Activated CD4-positive, CD25-positive, alpha-beta regulatory T cell treated with anti-CD3 and anti-CD28 coated beads, Interleukin-2, amount 50 U/mL, for 16 hours (primary cell): ENCODE results near the gene NEK11.
"Not testable (repeated sequence)": the region's sequence is repeated elsewhere in the genome, so short reads cannot be mapped to it uniquely, and the experiment has no call there.

Source experiments
- DNase-seq: peaks from one replicate; pipeline ENCODE4 v3.0.0-alpha.2; 2020; ENCODE audit warnings: low read depth, low spot score

NEK11 gene

DNA sequence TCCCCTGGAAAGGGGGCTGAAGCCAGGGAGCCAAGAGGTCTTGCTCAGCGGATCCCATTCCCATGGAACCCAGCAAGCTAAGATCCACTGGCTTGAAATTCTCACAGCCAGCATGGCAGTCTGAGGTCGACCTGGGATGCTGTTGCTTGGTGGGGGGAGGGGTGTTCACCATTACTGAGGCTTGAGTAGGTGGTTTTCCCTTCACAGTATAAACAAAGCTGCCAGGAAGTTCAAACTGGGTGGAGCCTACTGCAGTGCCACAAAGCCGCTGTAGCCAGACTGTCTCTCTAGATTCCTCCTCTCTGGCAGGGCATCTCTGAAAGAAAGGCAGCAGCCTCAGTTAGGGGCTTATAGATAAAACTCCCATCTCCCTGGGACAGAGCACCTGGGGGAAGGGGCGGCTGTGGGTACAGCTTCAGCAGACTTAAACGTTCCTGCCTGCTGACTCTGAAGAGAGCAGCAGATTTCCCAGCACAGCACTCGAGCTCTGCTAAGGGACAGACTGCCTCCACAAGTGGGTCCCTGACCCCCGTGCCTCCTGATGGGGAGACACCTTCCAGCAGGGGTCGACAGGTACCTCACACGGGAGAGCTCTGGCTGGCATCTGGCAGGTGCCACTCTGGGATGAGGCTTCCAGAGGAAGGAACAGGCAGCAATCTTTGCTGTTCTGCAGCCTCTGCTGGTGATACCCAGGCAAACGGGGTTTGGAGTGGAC lies 15.8 kb downstream of the NEK11 start:
- not testable (repeated sequence) for DNase-seq

DNA sequence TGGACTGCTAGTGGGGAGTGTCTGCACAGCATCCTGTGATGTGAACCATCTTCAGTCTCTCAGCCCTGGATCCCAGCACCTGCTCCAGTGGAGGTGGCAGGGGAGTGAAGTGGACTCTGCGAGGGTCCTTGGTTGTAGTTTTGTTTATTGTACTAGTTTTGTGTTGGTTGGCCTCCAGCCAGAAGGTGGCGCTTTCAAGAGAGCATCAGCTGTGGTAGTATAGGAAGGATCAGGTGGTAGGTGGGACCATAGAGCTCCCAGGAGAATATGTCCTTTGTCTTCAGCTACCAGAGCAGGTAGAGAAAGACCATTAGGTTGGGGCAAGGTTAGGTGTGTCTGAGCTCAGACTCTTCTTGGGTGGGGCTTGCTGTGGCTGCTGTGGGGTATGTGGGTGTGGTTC lies 20.9 kb downstream of the NEK11 start:
- no peak for DNase-seq

DNA sequence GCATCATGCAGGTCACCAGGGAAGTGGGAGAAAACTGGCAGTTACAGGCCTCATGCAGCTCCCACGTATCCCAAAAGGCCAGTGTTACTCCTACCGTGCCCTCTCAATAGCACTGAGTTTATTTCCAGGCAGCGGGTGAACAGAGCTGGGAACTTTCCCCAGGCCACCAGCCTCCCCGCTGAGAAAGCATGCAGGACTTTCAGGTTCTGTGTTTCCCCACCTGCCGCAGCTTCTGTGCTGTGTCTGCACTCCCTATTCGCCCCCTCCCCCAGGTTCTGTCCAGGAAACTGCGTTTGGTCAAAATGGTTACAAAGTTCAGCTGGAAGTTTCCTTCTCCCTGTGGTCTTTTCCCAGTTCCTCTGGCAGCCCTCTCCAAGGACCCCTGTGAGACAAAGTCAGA lies 21.4 kb downstream of the NEK11 start:
- no peak for DNase-seq

DNA sequence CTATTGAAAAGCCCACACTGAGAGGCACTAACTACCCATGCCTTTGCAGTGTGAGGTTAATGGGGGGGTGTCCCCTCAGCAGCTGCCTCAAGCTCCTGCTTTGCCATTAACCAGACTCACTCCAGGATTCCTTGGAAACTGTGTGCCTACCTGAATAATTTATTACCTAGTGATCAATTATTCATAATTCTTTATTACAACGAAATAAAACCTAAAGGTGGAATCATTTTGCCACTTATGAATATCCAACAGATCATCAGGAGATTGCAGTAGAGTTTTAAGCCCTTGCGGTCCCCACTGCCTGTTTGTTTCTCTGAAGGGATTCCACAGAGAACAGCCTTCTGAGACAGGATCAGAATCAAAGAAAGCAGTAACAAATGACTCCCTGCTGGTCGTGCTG lies 23.3 kb downstream of the NEK11 start:
- no peak for DNase-seq

DNA sequence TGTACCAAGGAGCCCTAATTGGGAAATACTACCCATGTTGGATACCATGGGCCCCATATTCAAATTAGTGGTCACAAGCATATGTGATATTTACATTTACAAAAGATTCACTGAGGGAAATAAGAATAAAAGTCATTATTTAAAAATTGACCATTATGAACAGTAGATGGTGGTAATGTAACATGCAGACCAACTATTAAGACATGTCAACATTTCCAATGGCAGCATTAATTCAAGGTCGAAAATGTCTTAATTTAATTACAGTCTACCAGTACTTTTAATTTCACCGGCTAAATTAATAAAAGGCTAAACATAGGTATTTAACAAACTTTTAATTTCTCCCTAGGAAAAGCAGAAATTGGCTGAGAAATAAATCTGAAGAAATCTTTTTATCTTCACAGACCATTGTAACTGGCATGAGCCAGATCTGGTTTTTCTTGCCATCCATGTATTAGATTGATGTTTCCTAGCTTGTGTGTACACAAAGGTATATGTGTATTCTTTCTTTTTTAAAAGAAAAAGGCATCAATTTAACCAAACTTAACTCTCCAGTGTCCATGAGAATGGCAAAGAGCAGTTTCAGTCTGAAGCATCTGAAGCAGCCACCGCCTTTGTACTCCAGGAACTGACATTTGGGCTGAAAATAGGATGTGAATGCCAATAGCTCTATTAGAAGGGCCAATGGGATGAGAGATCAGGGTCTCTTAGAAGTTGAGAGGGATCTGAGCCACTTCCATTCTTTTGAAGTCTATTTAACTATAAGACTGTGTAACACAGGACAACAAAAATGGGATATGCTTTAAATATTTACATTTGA lies 26.6 kb downstream of the NEK11 start:
- DNase-seq = no peak

DNA sequence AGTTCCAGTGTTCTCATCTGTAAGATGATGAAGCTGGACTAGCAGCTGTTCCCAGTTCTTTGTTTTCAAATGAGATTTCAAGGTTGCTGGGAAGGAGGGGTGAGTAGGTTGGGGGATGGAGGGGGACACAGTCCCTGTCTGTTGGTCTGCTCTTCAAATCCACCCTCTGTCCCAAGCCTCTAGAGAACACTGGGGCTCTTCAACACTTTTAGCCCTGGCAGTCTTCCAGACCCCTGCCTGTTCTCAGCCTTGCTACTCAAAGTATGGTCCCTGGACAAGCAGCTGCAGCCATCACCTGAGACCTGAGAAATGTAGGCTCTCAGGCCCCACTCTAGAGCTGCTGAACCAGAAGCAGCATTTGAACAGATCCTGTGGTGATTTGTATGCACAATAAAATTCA lies 41.3 kb downstream of the NEK11 start:
- no peak for DNase-seq

DNA sequence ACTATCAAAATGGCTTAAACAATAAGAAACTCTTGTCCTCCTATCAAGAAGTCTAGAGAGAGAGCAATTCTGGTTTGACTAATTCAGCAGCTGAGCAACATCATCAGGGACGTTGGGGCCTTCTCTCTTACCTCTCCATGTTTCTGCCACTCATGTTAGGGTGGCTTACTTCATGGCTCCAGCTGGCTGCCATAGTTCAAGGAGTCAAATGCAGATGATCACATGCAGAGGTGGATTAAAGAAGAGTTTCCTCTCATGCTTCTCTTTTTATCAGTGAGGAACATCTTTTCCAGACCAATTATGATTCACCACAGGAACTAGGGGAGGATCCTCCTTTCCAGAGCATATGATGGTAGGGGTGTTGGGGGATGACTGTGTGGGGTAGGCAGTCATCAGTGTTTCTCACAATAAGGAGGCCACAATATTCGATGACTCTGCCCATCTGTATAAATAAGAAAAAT lies 45.5 kb downstream of the NEK11 start:
- DNase-seq = no peak

DNA sequence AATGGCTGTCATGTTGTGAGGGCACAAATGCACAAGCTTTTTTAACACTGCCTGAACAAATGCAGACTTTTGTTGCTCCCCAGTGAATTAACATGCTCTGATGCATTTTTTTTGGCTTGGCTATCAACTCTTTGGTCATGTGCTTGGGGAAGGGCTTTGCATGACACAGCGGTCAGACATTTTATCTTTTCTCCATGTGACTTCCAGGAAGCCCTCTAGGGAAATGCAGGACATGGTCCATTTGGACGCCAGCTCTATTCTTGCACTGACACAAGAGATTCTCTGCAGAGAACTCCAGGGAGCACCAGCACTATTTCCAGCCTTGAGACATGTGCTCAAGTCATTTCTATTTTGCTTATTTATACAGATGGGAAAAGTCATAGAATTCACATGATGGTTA lies 46.2 kb downstream of the NEK11 start:
- no peak for DNase-seq

DNA sequence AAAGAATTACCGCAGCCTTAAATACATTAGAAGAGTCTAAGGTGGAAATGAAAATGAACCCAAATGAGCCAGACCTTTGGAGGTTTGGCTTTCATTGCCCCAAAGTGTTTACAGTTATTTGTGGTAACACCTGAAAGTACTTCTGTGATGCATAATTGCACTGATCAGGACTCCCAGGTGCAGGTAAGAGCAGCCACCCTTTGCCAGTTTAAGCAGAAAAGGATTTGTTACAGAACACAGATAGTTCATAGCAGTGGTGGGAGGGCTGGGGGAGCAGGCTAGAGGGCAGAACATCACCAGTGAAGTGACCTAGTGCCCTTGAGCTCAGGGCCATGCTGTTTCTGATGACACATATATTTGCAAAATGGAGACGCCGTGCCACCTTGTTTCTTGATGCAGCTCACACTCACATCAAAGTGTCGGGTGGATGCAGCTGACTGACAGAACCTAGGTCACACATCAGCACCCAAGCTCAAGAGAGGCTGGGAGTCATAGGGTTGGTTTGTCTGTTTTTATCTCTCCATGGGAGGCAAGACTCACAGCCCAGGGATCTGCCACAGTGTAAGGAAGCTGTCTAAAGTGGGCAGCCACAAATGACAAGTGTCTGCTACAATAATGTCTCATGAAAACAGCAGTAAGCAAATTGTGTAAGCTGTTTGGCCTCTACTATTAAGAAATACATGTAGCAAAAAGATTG lies 49.1 kb downstream of the NEK11 start:
- DNase-seq = no peak

DNA sequence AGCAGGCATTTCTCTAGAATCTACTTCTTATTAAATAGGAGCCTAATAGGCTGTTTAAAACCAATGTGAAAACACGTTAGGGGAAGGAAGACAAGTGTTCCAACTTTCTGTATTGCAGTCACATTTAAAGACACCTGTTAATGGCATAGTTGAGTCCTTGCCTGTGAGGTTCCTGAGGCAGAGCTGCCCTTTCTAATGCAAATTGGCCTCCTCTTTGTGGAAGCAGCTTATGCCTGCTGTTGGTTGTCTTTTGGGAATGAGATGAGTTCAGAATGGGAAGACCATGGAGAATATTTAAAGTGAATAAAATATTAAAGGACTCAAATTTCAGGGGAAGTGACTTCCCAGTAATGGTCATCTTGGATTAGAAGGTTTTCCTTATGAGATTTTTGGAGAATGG lies 51.2 kb downstream of the NEK11 start:
- no peak for DNase-seq

DNA sequence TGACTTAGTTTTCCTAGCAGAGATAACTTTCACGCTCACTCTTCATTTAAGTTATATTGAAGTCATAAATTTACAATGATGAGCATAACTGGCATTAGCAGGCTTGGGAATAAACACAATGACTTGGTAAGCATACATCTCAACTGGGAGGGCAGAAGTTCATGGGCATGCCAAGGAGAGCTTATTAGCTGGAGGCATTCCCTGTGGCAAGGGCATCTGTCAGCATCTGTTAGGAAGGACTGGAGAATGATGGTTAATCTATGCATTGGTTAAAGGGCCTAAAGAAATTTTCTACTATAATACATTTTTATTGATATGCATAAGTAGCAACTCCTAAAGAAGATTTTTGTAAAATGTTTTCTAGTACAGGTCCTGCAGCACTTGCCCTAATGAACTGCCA lies 52.4 kb downstream of the NEK11 start:
- DNase-seq = no peak

DNA sequence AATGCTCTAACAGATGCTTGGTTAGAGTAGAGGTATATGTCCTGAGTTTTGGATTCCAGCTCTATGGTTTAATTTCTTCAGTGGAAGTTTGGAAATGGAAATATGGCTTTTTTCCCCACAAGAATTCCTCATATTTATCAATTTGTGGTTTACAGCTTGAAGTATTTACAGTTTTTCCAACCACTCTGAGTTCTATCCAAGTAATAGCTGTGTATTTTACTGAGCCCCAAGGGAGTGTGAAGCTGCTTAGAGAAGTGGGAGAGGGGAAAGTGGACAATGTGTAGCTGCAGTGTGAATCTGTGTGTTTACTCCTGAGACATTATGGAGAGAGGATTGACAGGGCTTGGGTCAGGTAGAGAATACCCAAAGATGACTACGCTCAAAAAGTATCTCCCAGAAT lies 54.5 kb downstream of the NEK11 start:
- DNase-seq = no peak

DNA sequence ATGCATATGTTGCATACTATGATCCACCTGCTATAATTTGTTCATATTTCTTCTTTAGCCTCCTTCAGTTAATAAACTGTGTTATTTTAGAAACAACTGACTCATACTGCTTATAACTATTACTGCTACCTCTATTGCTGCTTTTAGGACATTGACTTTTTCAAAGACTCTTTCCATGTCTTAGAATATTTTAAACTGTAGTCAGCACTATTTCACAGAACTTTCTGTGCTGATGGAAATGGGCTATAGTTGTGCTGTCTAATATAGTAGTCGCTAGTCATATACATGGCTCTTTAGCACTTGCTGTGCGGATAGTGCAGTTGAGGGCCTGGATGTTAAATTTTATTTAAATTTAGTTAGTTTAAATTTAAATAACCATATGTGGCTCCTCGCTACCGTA lies 55.6 kb downstream of the NEK11 start:
- no peak for DNase-seq

DNA sequence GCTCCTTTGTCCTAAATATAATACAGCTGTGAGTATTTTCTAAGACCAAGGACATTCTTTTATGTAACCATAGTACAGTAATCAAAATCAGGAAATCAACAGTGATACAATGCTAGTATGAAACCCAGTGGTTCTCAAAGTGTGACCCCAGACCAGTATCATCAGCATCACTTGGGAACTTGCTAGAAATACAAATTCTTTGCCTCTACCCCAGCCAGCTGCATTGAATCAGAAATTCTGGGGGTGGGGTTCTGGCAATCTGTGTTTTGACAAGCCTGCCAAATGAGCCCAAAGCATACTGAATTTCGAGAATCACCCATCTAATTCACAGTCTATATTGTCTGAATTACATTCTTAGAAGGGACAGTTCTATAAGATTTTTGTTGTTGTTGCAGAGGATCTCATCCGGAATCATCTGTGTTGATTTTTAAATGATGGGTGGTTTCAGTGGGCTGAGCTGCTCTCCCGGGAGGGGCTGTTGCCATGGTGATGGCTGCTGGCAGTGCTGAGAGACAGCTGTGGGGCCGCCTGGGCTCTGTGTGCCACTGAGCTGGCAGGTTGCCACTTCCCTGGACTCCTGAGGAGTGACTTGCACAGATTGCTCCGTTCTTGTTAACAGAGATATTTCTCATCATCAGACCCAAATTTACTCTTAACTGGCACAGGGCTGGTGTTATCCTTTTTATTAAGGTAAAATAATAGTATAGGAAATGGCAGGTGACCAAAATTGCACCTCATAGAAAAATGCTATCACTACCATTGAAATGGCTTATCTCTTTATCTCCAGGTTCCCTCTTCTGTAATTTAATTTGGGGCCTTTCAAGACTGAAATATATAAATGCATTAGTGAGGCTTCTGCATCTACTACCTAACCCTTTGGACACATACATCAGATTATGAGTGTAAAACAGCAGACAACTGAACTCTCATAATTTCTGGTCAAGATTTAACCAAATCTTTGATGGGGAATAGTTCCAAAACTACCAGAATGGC lies 56.5 kb downstream of the NEK11 start:
- no peak for DNase-seq

DNA sequence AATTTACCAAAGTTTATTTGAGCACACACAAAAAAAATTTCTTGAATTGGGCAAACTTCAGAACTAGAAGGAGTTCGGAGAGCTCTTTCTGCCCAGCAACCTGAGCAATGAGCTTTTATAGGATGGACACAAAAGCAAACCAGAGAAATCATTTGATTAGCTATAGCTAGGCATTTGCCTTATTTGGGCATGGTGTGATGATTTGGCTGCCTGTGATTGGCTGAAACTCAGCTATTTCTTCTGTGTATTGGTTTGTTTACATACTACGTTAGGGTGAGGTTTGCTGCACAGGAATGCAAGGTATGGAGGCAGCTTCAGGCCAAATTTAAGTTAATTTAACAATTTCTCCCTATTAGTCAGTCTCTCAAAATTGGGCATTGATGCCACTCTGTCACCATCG lies 65.1 kb downstream of the NEK11 start:
- no peak for DNase-seq

DNA sequence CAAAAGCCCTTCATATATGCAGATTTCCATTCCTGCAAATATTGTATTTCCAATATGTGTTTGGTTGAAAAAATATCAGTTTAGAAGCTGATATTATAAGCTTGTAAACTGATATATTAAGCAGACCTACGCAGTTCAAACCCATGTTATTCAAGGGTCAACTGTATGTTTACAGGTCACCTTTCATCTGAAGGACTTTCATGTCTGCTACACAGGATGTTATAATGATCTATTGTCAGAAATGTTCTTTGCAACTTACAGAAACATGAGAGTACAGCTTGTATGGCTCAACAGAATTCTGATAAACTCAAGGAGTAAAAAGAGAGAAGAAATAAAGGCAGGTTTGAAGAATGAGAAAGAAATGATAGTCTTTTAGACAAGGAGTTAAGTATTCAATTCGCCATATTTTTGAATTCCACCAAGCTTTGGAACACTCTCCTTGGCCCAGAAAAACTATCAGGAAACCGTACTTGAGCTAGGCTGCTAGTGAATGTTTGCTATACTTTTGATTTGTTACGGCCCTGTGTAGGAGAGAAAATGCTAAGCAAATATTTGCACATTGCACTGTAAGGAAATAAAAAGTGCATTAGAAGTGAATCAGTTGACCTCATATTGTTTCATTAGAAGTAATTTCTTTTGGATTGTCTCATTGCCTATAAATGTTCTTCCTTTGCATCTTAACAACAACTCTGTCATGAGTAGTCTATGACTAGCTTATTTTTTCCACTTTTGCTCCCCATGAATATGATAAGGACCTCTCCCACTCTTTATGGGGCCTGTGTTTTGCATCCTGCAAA lies 81.2 kb downstream of the NEK11 start:
- DNase-seq = no peak

DNA sequence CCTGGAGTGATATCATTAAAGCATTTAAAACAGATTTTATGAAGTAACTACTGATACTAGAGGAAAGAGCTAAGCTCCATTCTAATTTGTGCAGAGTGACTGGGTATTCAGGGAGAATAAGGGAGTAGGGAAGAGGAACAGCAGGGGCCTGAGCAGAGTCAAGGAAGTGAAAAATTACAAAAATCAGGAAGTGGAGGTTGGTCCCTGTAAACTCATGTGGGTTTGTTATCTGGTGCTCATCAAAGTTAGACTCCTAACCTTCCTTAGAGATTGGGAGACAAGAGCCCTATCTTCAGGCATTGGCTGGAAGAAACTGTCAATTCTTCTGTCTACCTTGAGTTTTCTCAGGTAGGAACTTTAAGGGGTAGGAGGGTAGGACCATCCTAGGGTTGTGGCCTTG lies 82.5 kb downstream of the NEK11 start:
- no peak for DNase-seq

DNA sequence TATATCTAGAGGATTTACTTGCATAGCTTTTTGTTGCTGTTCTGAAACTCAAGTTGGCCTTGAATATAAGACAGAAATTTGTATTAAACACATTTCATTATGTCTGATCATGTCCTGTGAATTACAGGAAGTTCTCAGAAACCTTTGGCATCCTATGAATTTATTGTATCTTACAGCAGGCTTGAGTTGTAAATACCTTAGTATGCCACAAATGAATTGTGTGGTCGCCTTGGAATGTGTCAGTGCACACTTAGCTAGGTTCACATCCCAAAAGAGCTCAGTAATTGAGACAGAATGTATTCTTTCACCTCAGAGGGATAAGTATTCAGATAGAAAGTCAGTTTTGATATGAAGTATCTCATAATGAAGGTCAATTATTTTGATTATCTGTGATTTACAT lies 83.4 kb downstream of the NEK11 start:
- no peak for DNase-seq

DNA sequence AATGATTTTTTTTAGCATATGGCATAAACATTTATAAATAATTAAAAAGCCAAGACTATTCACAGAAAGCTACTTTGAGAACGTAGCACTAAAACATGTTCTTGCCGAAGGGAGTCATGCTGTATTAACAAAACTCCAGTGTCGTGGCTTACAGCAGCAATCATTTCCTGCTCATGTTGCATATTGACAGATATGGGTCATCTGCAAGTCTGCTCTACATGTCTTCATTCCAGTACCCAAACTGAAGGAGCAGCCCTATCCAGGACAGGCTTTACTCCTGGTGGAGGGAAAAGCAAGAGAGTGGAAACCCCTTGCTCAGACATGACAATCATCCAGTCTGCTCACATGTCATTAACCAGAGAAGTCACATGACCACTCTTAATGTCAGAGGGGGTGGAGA lies 87.6 kb downstream of the NEK11 start:
- DNase-seq = no peak

DNA sequence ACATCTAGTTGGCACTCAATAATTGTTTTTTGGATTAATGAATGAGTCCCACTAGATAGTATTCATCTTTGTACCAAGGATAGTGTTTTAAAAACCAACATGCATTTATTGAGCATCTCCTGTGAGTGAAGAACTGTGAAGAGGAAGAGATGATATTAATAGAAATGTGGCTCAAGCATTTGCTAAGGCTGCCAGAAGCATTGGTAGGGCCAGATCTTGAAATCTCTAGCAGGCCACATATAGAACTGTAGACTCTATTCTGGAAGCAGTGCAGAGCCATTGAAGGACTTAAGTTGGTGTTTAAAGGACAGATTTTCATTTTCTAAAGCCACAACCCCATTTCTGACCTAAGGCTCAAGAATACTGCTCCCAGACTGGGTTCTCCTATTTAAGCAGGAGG lies 99.0 kb downstream of the NEK11 start:
- DNase-seq = no peak

DNA sequence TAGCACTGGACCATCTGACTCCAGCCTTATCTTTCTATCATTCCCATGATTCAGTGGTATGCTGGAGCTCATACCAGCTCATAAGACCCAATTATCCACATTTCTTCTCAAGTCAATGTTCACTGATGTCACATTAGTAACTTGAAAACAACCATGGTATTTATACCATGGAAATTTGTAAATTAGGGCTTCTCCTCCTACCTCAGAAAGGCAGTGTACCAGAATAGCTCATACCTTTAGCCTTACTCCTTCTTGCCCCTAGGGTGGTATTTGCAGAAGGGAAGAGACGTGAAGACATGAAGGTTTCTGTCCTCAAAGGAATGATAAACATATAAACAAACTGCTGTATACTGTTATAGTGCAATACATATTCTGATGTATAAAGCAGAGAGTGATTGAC lies 114.2 kb downstream of the NEK11 start:
- no peak for DNase-seq
